Spleen (tissue), 7 donors: ENCODE data around the gene SASH1.

Experiments used
- CTCF ChIP-seq, 11 experiments: fragments of 200-600 bp in 7 of 11; fragments of 450-650 bp in 4 of 11; sonication (generic) in 4 of 11; IDR thresholded peaks in 8 of 11; conservative IDR thresholded peaks in 3 of 11; 1 replicate in 7 of 11; 2 replicates in 4 of 11; pipeline versions ENCODE4 v1.4.0 to v1.8.0; 2016 to 2021; ENCODE audit warnings: antibody characterized with exemption in 11 of 11, inconsistent platforms in 4 of 11, mild to moderate bottlenecking in 1 of 11
- POLR2A ChIP-seq, 3 donors: fragments of 450-650 bp; IDR thresholded peaks; one replicate each; pipeline ENCODE4 v1.5.1; 2017; ENCODE audit warnings: antibody characterized with exemption in 3 of 3, mild to moderate bottlenecking in 1 of 3
- donor health status: DM: no; HTN: no; CAD: no; lungs with moderate emphysema.
- donor health status: DM: no; HTN: no; CAD: no.
- donor health status: DM: no; HTN: no; CAD: no.

- TF ChIP-seq CTCF (IDR thresholded peaks at IDR 0.05 in 8 of 11, conservative IDR thresholded peaks at IDR 0.05 in 3 of 11), result no peak
- no peak for TF ChIP-seq POLR2A (IDR thresholded peaks at IDR 0.05)
Observed at GRCh38 chr6:148565930-148566663, 223.5 kb downstream of the SASH1 start.
